Lower lobe of right lung (tissue), 2 donors: ENCODE data around the gene GAL3ST2. TPM values are rescaled to one million over a fixed set of nuclear protein-coding genes. Genes with fewer than 3 reads are reported as not detected.

Experiments used
- ATAC-seq, 2 donors: fragments of 200-7000 bp; cut with Tn5 transposase; one replicate each; pipeline ENCODE4 v1.9.1; 2020 to 2022; ENCODE audit warnings: mild to moderate bottlenecking in 2 of 2, moderate library complexity in 2 of 2
- DNase-seq: peaks from one replicate; pipeline ENCODE4 v3.0.0-alpha.2; 2020
- H3K27ac ChIP-seq: fragments of 200-600 bp; one replicate; pipeline ENCODE4 v1.8.0; 2022
- H3K27me3 ChIP-seq: fragments of 200-600 bp; one replicate; pipeline ENCODE4 v1.8.0; 2022; ENCODE audit warnings: low read depth
- H3K36me3 ChIP-seq: fragments of 200-600 bp; one replicate; pipeline ENCODE4 v1.8.0; 2022; ENCODE audit warnings: mild to moderate bottlenecking
- H3K4me1 ChIP-seq: fragments of 200-600 bp; one replicate; pipeline ENCODE4 v1.8.0; 2022
- H3K4me3 ChIP-seq: fragments of 200-600 bp; one replicate; pipeline ENCODE4 v1.8.0; 2022; ENCODE audit warnings: mild to moderate bottlenecking
- H3K9me3 ChIP-seq: fragments of 200-600 bp; one replicate; pipeline ENCODE4 v1.8.0; 2022
- CTCF ChIP-seq: fragments of 200-600 bp; IDR thresholded peaks from one replicate; pipeline ENCODE4 v1.8.0; 2022; ENCODE audit warnings: antibody characterized with exemption, mild to moderate bottlenecking
- intact Hi-C: fragments of 100-400 bp; cut with DNase I; formaldehyde crosslinking; loops from one replicate; pipeline ENCODE4 v1.11.0; 2022
- total RNA-seq: library from RNA; stranded (reverse); fragmentation: NEBNext Ultra II Directional; extraction: Animal tissue kit (Norgen Biotek cat#: 25700); gene quantifications from one replicate; pipeline ENCODE4 v1.2.1, GENCODE V29; 2021
- donor health status: DM: no; HTN: yes; CAD: no; lungs with severe emphysema.

GAL3ST2 gene
- total RNA-seq, 1 donor from 2014 or later: not detected

- no peak for DNase-seq
- no peak for TF ChIP-seq CTCF
- Histone ChIP-seq H3K4me3 (no peak overlapping the region), H3K4me1 (peaks cover 5% of the 10 kb centered on the region), H3K27me3 (peaks cover 35% of the 10 kb centered on the region), H3K36me3 (no peaks in the 10 kb centered on the region), H3K27ac (no peak overlapping the region), H3K9me3 (no peaks in the 10 kb centered on the region)
- ATAC-seq: no peak
- intact Hi-C loops: no loop called here
Observed at GRCh38 chr2:241770936-241771285, 5.7 kb upstream of the GAL3ST2 start.

- no peak overlapping the region for H3K4me3 ChIP-seq
- no peaks in the 10 kb centered on the region for H3K9me3 ChIP-seq
- ATAC-seq: peak; percentile 7 to 23
- peaks cover 37% of the 10 kb centered on the region for H3K27me3 ChIP-seq
- peak; percentile 52 for DNase-seq
- H3K36me3 ChIP-seq: no peaks in the 10 kb centered on the region
- intact Hi-C loops: no loop called here
- peaks cover 5% of the 10 kb centered on the region for H3K4me1 ChIP-seq
- no peak for TF ChIP-seq CTCF
- no peak overlapping the region for H3K27ac ChIP-seq
Observed at GRCh38 chr2:241771286-241772062, 5.1 kb upstream of the GAL3ST2 start.

GRCh38 chr2:241772063-241772499, 4.5 kb upstream of the GAL3ST2 start:
- H3K36me3 ChIP-seq: no peaks in the 10 kb centered on the region
- H3K27ac ChIP-seq: no peak overlapping the region
- no peak for ATAC-seq
- no peaks in the 10 kb centered on the region for H3K9me3 ChIP-seq
- H3K4me1 ChIP-seq: peaks cover 5% of the 10 kb centered on the region
- no peak overlapping the region for H3K4me3 ChIP-seq
- intact Hi-C loops: no loop called here
- DNase-seq: no peak
- peaks cover 41% of the 10 kb centered on the region for H3K27me3 ChIP-seq
- TF ChIP-seq CTCF: no peak

- Histone ChIP-seq H3K4me1 (peaks cover 5% of the 10 kb centered on the region), H3K36me3 (no peaks in the 10 kb centered on the region), H3K9me3 (no peaks in the 10 kb centered on the region), H3K27me3 (peaks cover 41% of the 10 kb centered on the region), H3K27ac (no peak overlapping the region), H3K4me3 (no peak overlapping the region)
- no peak for TF ChIP-seq CTCF
- intact Hi-C loops: no loop called here
- DNase-seq: peak; percentile 50
- peak in 1 of 2 donors; percentile 2 for ATAC-seq
Observed at GRCh38 chr2:241773511-241774418, 2.9 kb upstream of the GAL3ST2 start.

GRCh38 chr2:241774419-241775222, 2.0 kb upstream of the GAL3ST2 start:
- peaks cover 41% of the 10 kb centered on the region for H3K27me3 ChIP-seq
- no peak overlapping the region for H3K4me3 ChIP-seq
- DNase-seq (no peak), ATAC-seq (no peak)
- H3K4me1 ChIP-seq: peaks cover 5% of the 10 kb centered on the region
- intact Hi-C loops: no loop called here
- TF ChIP-seq CTCF: no peak
- no peaks in the 10 kb centered on the region for H3K9me3 ChIP-seq
- no peak overlapping the region for H3K27ac ChIP-seq
- H3K36me3 ChIP-seq: no peaks in the 10 kb centered on the region
